HG03439 (cell line): ENCODE results near the gene FCF1.

Source experiments
- ATAC-seq: cut with Tn5 transposase; IDR thresholded peaks from one replicate; pipeline ENCODE4 v1.9.1; 2021; ENCODE audit warnings: mild to moderate bottlenecking, moderate library complexity; ENCODE audit not compliant: unreplicated experiment

The FCF1 gene

GRCh38 chr14:74712499-74713394 is at the start of gene FCF1, which contains the start of gene AREL1:
TSS of gene FCF1 (plus strand) at chr14:74713144. CDS start at chr14:74713198, 54 bp downstream.
TSS of gene AREL1 (minus strand) at chr14:74713080. CDS start at chr14:74685615, 27,465 bp downstream.
- ATAC-seq: peak; percentile 93

- ATAC-seq: no peak
Measured at GRCh38 chr14:74663884-74664283, 49.1 kb upstream of the FCF1 start.

- ATAC-seq: no peak
Measured at GRCh38 chr14:74664717-74665116, 48.2 kb upstream of the FCF1 start.

GRCh38 chr14:74667758-74668157 is 45.2 kb upstream of the FCF1 start:
- ATAC-seq: no peak

GRCh38 chr14:74669256-74669655 is 43.7 kb upstream of the FCF1 start:
- no peak for ATAC-seq

GRCh38 chr14:74669846-74670245 is 43.1 kb upstream of the FCF1 start:
- ATAC-seq: no peak

- ATAC-seq: no peak
Measured at GRCh38 chr14:74670726-74671411, 42.1 kb upstream of the FCF1 start.

GRCh38 chr14:74671789-74672188 is 41.2 kb upstream of the FCF1 start:
- ATAC-seq: no peak

GRCh38 chr14:74673768-74674167 is 39.2 kb upstream of the FCF1 start:
- no peak for ATAC-seq

- no peak for ATAC-seq
Measured at GRCh38 chr14:74675219-74675618, 37.7 kb upstream of the FCF1 start.

GRCh38 chr14:74682169-74682952 is 30.6 kb upstream of the FCF1 start:
- no peak for ATAC-seq

GRCh38 chr14:74683406-74683805 is 29.5 kb upstream of the FCF1 start:
- no peak for ATAC-seq

GRCh38 chr14:74684434-74684833 is 28.5 kb upstream of the FCF1 start:
- no peak for ATAC-seq

- ATAC-seq: no peak
Measured at GRCh38 chr14:74685056-74685455, 27.9 kb upstream of the FCF1 start.

- no peak for ATAC-seq
Measured at GRCh38 chr14:74685921-74686678, 26.8 kb upstream of the FCF1 start.

GRCh38 chr14:74691456-74691855 is 21.5 kb upstream of the FCF1 start:
- no peak for ATAC-seq

- ATAC-seq: no peak
Measured at GRCh38 chr14:74693191-74693590, 19.8 kb upstream of the FCF1 start.

- no peak for ATAC-seq
Measured at GRCh38 chr14:74695406-74695805, 17.5 kb upstream of the FCF1 start.

GRCh38 chr14:74697011-74697410 is 15.9 kb upstream of the FCF1 start:
- no peak for ATAC-seq

GRCh38 chr14:74697543-74697942 is 15.4 kb upstream of the FCF1 start:
- ATAC-seq: no peak

- no peak for ATAC-seq
Measured at GRCh38 chr14:74697976-74698375, 15.0 kb upstream of the FCF1 start.
